Gastrocnemius medialis (tissue), 4 donors: ENCODE results near the gene APOC3.

Source experiments
- POLR2A ChIP-seq, 2 donors: fragments of 450-650 bp; IDR thresholded peaks; one replicate each; pipeline ENCODE4 v1.6.1; 2017; ENCODE audit warnings: antibody characterized with exemption in 2 of 2, mild to moderate bottlenecking in 2 of 2, moderate library complexity in 2 of 2
- TF ChIP-seq, protein P1 (sequence below), 5 experiments: fragments of 450-650 bp in 3 of 5; fragments of 200-600 bp in 2 of 5; sonication (generic) in 2 of 5; IDR thresholded peaks in 4 of 5; conservative IDR thresholded peaks in 1 of 5; 1 replicate in 4 of 5; 2 replicates in 1 of 5; pipeline ENCODE4 v1.5.1; 2016 to 2019; ENCODE audit warnings: antibody characterized with exemption in 5 of 5, mild to moderate bottlenecking in 3 of 5, moderate library complexity in 3 of 5

DNA sequence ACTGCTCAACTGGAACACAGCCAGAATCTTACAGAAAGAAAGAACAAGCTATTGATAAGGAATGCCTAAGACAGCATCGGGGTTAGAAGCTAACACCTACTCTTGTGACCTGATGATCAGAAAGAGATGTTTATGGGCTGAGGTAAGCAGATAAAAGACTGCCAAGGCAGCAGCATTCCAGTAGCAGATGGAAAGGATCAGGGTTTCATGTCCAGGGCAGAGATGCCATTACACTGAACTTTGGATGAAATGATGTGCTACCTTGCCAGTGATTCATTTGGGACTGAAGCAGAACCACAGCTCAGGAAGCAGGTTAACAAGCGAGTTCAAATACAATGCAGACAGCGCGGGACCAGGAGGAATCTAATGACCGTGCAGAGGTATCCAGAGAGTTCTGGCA, 34.8 kb downstream of the APOC3 start:
- no peak for TF ChIP-seq POLR2A (IDR thresholded peaks at IDR 0.05)
- TF ChIP-seq, protein P1, sequence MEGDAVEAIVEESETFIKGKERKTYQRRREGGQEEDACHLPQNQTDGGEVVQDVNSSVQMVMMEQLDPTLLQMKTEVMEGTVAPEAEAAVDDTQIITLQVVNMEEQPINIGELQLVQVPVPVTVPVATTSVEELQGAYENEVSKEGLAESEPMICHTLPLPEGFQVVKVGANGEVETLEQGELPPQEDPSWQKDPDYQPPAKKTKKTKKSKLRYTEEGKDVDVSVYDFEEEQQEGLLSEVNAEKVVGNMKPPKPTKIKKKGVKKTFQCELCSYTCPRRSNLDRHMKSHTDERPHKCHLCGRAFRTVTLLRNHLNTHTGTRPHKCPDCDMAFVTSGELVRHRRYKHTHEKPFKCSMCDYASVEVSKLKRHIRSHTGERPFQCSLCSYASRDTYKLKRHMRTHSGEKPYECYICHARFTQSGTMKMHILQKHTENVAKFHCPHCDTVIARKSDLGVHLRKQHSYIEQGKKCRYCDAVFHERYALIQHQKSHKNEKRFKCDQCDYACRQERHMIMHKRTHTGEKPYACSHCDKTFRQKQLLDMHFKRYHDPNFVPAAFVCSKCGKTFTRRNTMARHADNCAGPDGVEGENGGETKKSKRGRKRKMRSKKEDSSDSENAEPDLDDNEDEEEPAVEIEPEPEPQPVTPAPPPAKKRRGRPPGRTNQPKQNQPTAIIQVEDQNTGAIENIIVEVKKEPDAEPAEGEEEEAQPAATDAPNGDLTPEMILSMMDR (IDR thresholded peaks at IDR 0.05 in 4 of 5, conservative IDR thresholded peaks at IDR 0.05 in 1 of 5), result no peak
